H9 (cell line): ENCODE measurements around the gene MYRF. TPM values are rescaled to one million over a fixed set of nuclear protein-coding genes. Genes with fewer than 3 reads are reported as not detected.

ENCODE experiments used
- DNase-seq: peaks from one replicate; pipeline ENCODE4 v3.0.0-alpha.2; 2017
- H2AFZ ChIP-seq: one replicate; pipeline ENCODE4 v1.6.1; 2013; ENCODE audit warnings: mild to moderate bottlenecking, low read length, control low read depth, moderate library complexity
- H2AK5ac ChIP-seq: 2 replicates; pipeline ENCODE4 v1.6.1; 2013; ENCODE audit warnings: low read length, control low read depth, mixed read lengths; ENCODE audit not compliant: insufficient read length
- H2BK120ac ChIP-seq: one replicate; pipeline ENCODE4 v1.6.1; 2013; ENCODE audit warnings: low read depth, mild to moderate bottlenecking, low read length, control low read depth, inconsistent platforms; ENCODE audit not compliant: poor library complexity, severe bottlenecking
- H2BK12ac ChIP-seq: 2 replicates; pipeline ENCODE4 v1.6.1; 2013; ENCODE audit warnings: low read length, control low read depth, mixed read lengths, low read depth; ENCODE audit not compliant: insufficient read length
- H2BK15ac ChIP-seq: 2 replicates; pipeline ENCODE4 v1.6.1; 2013; ENCODE audit warnings: low read depth, low read length, control low read depth
- H2BK20ac ChIP-seq: one replicate; pipeline ENCODE4 v1.6.1; 2013; ENCODE audit warnings: low read depth, mild to moderate bottlenecking, low read length, control low read depth, inconsistent platforms; ENCODE audit not compliant: poor library complexity, severe bottlenecking
- H2BK5ac ChIP-seq: 2 replicates; pipeline ENCODE4 v1.6.1; 2013; ENCODE audit warnings: low read length, control low read depth, mixed read lengths; ENCODE audit not compliant: insufficient read length
- H3K14ac ChIP-seq: 2 replicates; pipeline ENCODE4 v1.6.1; 2013; ENCODE audit warnings: low read length, control low read depth; ENCODE audit not compliant: insufficient read depth
- H3K18ac ChIP-seq: 2 replicates; pipeline ENCODE4 v1.6.1; 2013; ENCODE audit warnings: low read depth, mild to moderate bottlenecking, mixed read lengths, low read length, control low read depth; ENCODE audit not compliant: insufficient read length
- H3K23ac ChIP-seq: 2 replicates; pipeline ENCODE4 v1.6.1; 2013; ENCODE audit warnings: low read length, control low read depth, mixed read lengths, low read depth; ENCODE audit not compliant: insufficient read length
- H3K23me2 ChIP-seq: 2 replicates; pipeline ENCODE4 v1.6.1; 2013; ENCODE audit warnings: low read depth, mild to moderate bottlenecking, mixed read lengths, low read length, control low read depth; ENCODE audit not compliant: insufficient read length, poor library complexity, severe bottlenecking
- H3K27ac ChIP-seq: 2 replicates; pipeline ENCODE4 v1.5.1; 2013; ENCODE audit warnings: low read length, control low read depth, mixed read lengths, low read depth; ENCODE audit not compliant: insufficient read length
- H3K27me3 ChIP-seq: 2 replicates; pipeline ENCODE4 v1.6.1; 2013; ENCODE audit warnings: low read length, control low read depth, inconsistent platforms; ENCODE audit not compliant: insufficient read depth
- H3K4ac ChIP-seq: 2 replicates; pipeline ENCODE4 v1.6.1; 2013; ENCODE audit warnings: low read depth, mild to moderate bottlenecking, control low read depth, inconsistent platforms, low read length, moderate library complexity
- H3K4me1 ChIP-seq: 2 replicates; pipeline ENCODE4 v1.6.1; 2013; ENCODE audit warnings: low read length, control low read depth, inconsistent platforms; ENCODE audit not compliant: insufficient read depth
- H3K4me2 ChIP-seq: 2 replicates; pipeline ENCODE4 v1.6.1; 2013; ENCODE audit warnings: low read length, control low read depth, mixed read lengths; ENCODE audit not compliant: insufficient read length, insufficient read depth
- H3K56ac ChIP-seq: 2 replicates; pipeline ENCODE4 v1.6.1; 2013; ENCODE audit warnings: low read depth, mild to moderate bottlenecking, mixed read lengths, low read length, control low read depth; ENCODE audit not compliant: insufficient read length
- H3K79me1 ChIP-seq: 2 replicates; pipeline ENCODE4 v1.6.1; 2013; ENCODE audit warnings: low read depth, mild to moderate bottlenecking, moderate library complexity, low read length, control low read depth, inconsistent platforms; ENCODE audit not compliant: insufficient read depth, poor library complexity, severe bottlenecking
- H3K79me2 ChIP-seq: 2 replicates; pipeline ENCODE4 v1.6.1; 2013; ENCODE audit warnings: low read length, control low read depth, inconsistent platforms; ENCODE audit not compliant: insufficient read depth
- H3K9ac ChIP-seq: 2 replicates; pipeline ENCODE4 v1.6.1; 2013; ENCODE audit warnings: low read length, control low read depth, mixed read lengths; ENCODE audit not compliant: insufficient read length; ENCODE audit errors: extremely low read depth
- H3K9me3 ChIP-seq: one replicate; pipeline ENCODE4 v1.6.1; 2013; ENCODE audit warnings: low read depth, low read length, inconsistent platforms; ENCODE audit not compliant: control insufficient read depth
- H3T11ph ChIP-seq: one replicate; pipeline ENCODE4 v1.6.1; 2013; ENCODE audit warnings: mild to moderate bottlenecking, low read length, control low read depth, inconsistent platforms
- H4K20me1 ChIP-seq: one replicate; pipeline ENCODE4 v1.6.1; 2013; ENCODE audit not compliant: control insufficient read depth, insufficient read length, insufficient read depth
- H4K5ac ChIP-seq: 2 replicates; pipeline ENCODE4 v1.6.1; 2013; ENCODE audit warnings: low read depth, mild to moderate bottlenecking, mixed read lengths, low read length, control low read depth; ENCODE audit not compliant: insufficient read length
- H4K8ac ChIP-seq: replicated peaks from 2 replicates; pipeline ENCODE4 v1.6.1; 2013; ENCODE audit warnings: low read length, control low read depth, mixed read lengths, low read depth; ENCODE audit not compliant: insufficient read length
- H4K91ac ChIP-seq: 2 replicates; pipeline ENCODE4 v1.6.1; 2013; ENCODE audit warnings: low read depth, mild to moderate bottlenecking, moderate library complexity, mixed read lengths, low read length, control low read depth; ENCODE audit not compliant: insufficient read length
- H3K27ac Mint-ChIP-seq, 3 experiments: 2 replicates in 2 of 3; 3 replicates in 1 of 3; pipeline ENCODE4 v1.8.0; 2020 to 2021; ENCODE audit warnings: mixed read lengths in 3 of 3, mild to moderate bottlenecking in 1 of 3, moderate library complexity in 1 of 3
- H3K27me3 Mint-ChIP-seq: 2 replicates; pipeline ENCODE4 v1.8.0; 2021; ENCODE audit warnings: low read depth, mild to moderate bottlenecking, moderate library complexity, mixed read lengths
- H3K36me3 Mint-ChIP-seq, 3 experiments: 2 replicates in 2 of 3; 3 replicates in 1 of 3; pipeline ENCODE4 v1.8.0; 2020 to 2021; ENCODE audit warnings: low read depth in 3 of 3, mixed read lengths in 3 of 3; ENCODE audit not compliant: insufficient read depth in 1 of 3
- H3K4me1 Mint-ChIP-seq, 2 experiments: 2 replicates each; pipeline ENCODE4 v1.8.0; 2020; ENCODE audit warnings: mixed read lengths in 2 of 2
- H3K4me3 Mint-ChIP-seq, 2 experiments: 2 replicates in 1 of 2; 3 replicates in 1 of 2; pipeline ENCODE4 v1.8.0; 2020 to 2021; ENCODE audit warnings: mild to moderate bottlenecking in 2 of 2, mixed read lengths in 2 of 2, moderate library complexity in 1 of 2
- H3K9me3 Mint-ChIP-seq, 2 experiments: 2 replicates in 1 of 2; 3 replicates in 1 of 2; pipeline ENCODE4 v1.8.0; 2020; ENCODE audit warnings: mild to moderate bottlenecking in 2 of 2, mixed read lengths in 2 of 2, moderate library complexity in 1 of 2
- CTCF ChIP-seq: fragments of 200-600 bp; sonication (generic); conservative IDR thresholded peaks from 3 replicates; pipeline ENCODE4 v1.8.0; 2021; ENCODE audit warnings: antibody characterized with exemption, mild to moderate bottlenecking
- WGBS: extraction: QIAGEN DNeasy Blood & Tissue Kit; methylation state at CpG from one replicate; pipeline ENCODE4 v1.1.7; 2013; ENCODE audit warnings: missing lambda C conversion rate, low lambda C conversion rate, mixed read lengths; ENCODE audit not compliant: insufficient read length; ENCODE audit errors: extremely low coverage; 5-methylcytosine and 5-hydroxymethylcytosine counted together
- total RNA-seq: library from RNA; stranded (reverse); gene quantifications from 2 replicates; pipeline ENCODE4 v1.2.1, GENCODE V29; 2021

The MYRF gene
- total RNA-seq, 1 experiment from 2014 or later, result 13.9 TPM

- Histone ChIP-seq H4K5ac (no peak overlapping the region), H3K9me3 (no peaks in the 10 kb centered on the region), H3K18ac (no peak overlapping the region), H2BK120ac (no peak overlapping the region), H2BK12ac (no peak overlapping the region), H3K79me2 (peaks cover 16% of the 10 kb centered on the region; the same call in 1 of the 2 replicates), H3K27me3 (no peaks in the 10 kb centered on the region), H2AFZ (no peak overlapping the region), H2BK15ac (no peak overlapping the region), H4K91ac (no peak overlapping the region), H2AK5ac (no peak overlapping the region), H3K9ac (peak overlapping the region; percentile 26), H2BK20ac (no peak overlapping the region), H3K4ac (no peak overlapping the region), H3K4me1 (no peaks in the 10 kb centered on the region), H3K4me2 (no peak overlapping the region), H3K79me1 (peaks cover 5% of the 10 kb centered on the region), H3K23ac (no peak overlapping the region), H3K56ac (no peak overlapping the region), H3T11ph (no peak overlapping the region), H3K14ac (no peak overlapping the region), H3K23me2 (peaks cover 3% of the 10 kb centered on the region), H3K27ac (no peak overlapping the region), H4K20me1 (peaks cover 2% of the 10 kb centered on the region), H2BK5ac (no peak overlapping the region), H4K8ac (no peak overlapping the region)
- Mint-ChIP-seq H3K27ac (peak overlapping the region in 2 of 3 experiments; percentile 22 to 40; a peak in 2 of 7 replicates), H3K9me3 (no peaks in the 10 kb centered on the region), H3K4me3 (peak overlapping the region; percentile 5 to 29; a peak in 1 of 5 replicates), H3K4me1 (peaks cover 20 to 26% of the 10 kb centered on the region in 2 experiments), H3K27me3 (no peaks in the 10 kb centered on the region; the same call in 1 of the 2 replicates), H3K36me3 (peaks cover 27 to 62% (median 49%) of the 10 kb centered on the region in 3 experiments)
- TF ChIP-seq CTCF, result no peak
- no peak for DNase-seq
- WGBS, result 100% methylated on average over 1 of the region's 4 CpGs
These were observed 42.1 kb downstream of the MYRF start for GRCh38 chr11:61794579-61794978.
